ENCODE results near the gene RNF217.

The RNF217 gene

DNA sequence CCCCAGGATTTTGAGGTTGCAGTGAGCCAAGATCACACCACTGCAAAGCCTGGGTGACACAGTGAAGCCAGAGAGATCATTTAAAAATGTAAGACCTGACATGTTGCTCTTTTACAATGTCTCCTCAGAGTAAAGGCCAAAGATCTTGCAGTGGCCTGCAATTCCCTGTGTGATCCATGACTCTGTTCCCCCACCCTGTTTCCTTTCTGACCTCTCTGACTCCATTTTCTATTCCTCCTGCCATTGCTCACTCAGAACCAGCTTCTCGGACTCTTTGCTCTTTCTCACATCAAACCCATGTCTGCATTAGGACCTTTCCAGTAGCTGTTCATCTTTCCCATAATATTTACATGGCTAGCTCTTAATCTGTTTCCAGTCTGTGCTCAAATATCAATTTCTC is 28.8 kb downstream of the RNF217 start:
- no peak for DNase-seq (ENCODE audit: low spot score)

DNA sequence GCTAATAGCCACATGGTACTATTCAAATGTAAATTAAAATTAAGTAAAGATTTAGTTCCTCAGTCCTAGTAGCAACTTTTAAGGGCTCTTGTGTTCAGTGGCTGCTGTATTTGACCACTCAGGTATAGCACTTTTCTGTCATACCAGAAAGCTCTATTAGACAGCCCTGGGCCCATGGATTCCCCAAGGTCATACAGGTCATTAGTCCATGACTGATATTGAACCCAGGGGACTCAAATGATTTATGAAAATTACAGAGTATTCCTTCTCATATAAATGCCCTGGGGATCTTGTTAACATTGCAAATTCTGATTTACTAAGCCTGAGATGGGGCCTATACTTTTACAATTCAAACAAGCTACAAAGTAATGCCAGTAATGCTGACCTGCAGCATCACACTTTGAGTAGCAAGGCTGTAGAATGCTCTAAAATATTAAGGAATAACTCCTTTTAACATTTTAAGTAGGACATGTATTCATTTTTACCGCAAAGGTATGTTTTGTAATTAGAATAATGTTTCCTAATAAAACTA is 29.6 kb downstream of the RNF217 start:
- no peak for DNase-seq (ENCODE audit: low spot score)

- DNase-seq (ENCODE audit: low spot score) = no peak
Measured at GRCh38 chr6:124993327-124993726, 31.1 kb downstream of the RNF217 start.

GRCh38 chr6:124994648-124995047 is 32.4 kb downstream of the RNF217 start:
- DNase-seq (ENCODE audit: low spot score) = no peak

GRCh38 chr6:124995131-124995530 is 32.9 kb downstream of the RNF217 start:
- DNase-seq (ENCODE audit: low spot score) = no peak

GRCh38 chr6:124995645-124996325 is 33.5 kb downstream of the RNF217 start:
- no peak for DNase-seq (ENCODE audit: low spot score)

GRCh38 chr6:124996411-124996810 is 34.2 kb downstream of the RNF217 start:
- DNase-seq (ENCODE audit: low spot score) = no peak

GRCh38 chr6:124997196-124997875 is 35.1 kb downstream of the RNF217 start:
- DNase-seq (ENCODE audit: low spot score) = no peak

- DNase-seq (ENCODE audit: low spot score) = peak; percentile 19
Measured at GRCh38 chr6:124999105-124999764, 37.0 kb downstream of the RNF217 start.

DNA sequence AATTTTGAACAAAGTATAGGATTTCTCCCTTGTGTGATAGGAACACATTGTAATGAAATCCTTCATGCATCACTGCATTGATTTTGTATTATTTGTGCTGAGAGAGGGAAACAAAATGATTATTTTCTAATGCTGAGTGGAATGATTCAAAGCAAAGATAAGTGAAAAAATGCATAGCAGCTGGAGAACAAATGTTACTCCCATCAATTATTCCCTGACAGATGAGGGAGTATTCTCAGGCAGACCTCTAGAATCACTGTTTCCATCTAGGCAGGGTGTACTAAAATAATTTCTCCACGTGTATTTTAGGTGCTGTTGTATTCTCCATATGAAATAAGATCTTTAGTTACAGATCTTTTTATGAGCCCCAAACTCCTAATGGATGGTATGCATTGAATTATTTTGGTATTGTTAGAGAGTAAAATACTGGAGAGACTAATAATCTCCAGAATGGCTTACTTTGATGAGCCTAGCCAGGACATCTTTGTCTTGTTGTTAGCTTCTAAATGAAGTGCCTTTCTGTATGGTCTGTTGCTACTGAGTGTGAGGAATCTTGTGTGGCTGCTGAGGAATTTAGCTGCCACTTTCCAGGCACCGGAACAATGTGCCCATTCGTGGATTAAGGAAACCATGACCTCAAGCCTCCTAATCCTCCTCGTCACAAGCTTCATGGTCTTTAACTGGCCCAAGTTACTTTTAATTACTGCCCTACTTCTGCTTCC is 39.6 kb downstream of the RNF217 start:
- DNase-seq (ENCODE audit: low spot score) = no peak

DNA sequence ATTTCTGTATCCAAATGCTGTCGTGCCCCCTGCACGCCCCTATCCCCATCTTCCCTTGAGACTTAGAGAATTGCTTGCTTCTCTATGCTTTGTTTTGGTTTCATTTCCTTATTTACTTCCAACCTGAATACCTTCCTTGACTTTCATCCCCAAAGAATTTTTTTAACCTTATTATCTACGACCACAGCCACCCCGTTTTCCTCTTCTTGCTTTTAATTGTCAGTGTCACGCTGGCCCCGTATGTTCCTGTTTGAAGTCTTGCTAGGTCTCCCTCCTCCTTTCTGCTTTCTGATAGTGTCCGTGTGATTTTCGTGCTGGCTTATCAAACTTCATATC is 40.1 kb downstream of the RNF217 start:
- DNase-seq (ENCODE audit: low spot score) = no peak

GRCh38 chr6:125003070-125003469 is 40.8 kb downstream of the RNF217 start:
- no peak for DNase-seq (ENCODE audit: low spot score)

DNA sequence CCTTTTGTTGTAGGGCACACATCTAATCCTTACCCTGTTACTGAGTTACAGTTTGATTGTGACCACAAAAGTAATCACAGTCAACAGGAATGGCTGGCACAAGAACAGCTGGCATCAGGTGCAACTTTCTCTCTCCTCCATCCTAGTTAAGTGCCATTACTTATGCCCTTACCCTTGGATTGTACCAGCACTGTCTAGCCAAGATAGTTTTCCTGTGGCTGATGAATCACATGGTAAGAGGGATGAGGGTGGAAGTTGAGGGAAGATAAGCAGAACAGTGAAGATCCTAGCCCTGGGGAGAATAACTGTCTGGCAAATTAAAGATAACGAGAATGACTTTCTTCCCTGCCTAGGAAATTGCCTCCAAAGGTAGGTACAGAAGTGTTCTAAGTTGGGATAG is 42.0 kb downstream of the RNF217 start:
- no peak for DNase-seq (ENCODE audit: low spot score)

- DNase-seq (ENCODE audit: low spot score) = no peak
Measured at GRCh38 chr6:125004797-125005595, 42.8 kb downstream of the RNF217 start.

DNA sequence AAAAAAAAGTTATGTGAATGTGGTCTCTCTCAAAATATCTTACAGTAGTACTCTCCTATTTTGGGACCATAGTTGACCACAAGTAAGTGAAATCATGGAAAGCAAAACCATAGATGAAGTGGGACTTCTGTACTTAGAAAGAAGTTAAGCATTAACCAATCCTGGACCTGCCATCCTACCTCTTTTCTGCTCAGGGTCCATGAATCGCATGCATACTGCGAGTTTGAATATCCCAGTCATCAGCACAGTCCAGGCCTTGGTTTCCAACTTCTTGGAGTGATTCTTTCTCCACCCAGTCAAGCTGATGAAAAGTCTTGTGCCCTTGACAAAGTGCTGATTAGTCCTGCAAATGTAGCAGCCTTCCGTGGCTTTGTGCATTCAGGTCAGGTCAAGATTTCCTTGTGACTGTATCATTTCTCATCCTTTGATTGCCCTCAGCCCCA is 46.0 kb downstream of the RNF217 start:
- DNase-seq (ENCODE audit: low spot score) = no peak

DNA sequence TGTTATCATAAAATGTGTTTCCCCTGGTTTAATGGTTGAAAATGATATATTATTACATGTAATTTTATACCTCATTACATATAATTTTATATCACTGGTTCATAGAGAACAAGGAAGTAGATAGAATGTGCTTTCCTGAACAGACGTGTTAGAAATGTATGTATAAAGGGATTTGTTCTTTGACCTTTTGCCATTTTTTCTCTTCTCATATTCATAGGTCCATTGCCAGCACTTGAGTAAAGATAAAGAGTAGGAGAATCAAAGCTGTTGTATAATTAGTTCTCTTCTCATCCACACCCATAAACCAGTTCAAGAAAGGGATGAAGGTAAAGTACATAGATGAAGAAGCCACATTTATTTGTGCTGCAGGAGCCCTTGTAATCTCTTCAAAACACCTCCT is 46.7 kb downstream of the RNF217 start:
- no peak for DNase-seq (ENCODE audit: low spot score)

- DNase-seq (ENCODE audit: low spot score) = no peak
Measured at GRCh38 chr6:125009578-125009977, 47.3 kb downstream of the RNF217 start.

GRCh38 chr6:125013938-125014660 is 51.9 kb downstream of the RNF217 start:
- DNase-seq (ENCODE audit: low spot score) = no peak

GRCh38 chr6:125014661-125014957 is 52.4 kb downstream of the RNF217 start:
- no peak for DNase-seq (ENCODE audit: low spot score)

DNA sequence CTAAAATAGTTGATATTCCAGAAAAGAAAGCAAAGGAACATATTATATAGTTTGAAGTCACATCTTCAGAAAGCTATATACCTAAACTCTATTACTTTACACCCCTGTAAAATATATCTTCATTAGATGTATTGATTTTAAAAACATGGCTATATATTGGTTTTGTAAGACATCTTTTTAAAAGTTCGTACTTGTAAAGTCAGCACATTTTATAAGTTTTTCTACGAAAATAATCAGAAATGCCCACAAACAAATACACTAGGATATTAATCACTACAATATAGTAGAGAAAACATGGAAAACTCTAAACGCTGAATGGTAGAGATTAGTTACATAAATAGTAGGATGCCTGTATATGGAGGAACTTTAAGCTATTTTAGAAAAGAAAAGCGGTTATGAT is 52.9 kb downstream of the RNF217 start:
- no peak for DNase-seq (ENCODE audit: low spot score)

DNA sequence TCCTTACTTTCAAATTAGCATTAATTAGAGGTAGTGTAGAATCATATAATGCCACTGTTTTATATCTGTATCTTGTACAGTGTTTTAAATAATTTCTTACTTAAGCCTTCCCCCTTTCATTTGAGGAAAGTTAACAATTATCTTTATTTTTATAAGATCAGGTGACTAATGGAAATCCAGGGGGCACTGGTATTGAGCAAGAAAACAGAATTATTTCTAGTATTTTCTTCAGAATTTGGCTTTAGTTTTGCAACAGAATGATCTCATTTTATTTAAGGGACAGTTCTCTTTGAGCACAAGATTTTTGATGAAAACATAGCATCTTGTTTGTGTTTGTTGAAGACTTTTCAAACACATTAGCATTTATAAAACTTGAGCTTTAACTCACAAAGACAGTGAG is 55.9 kb downstream of the RNF217 start:
- DNase-seq (ENCODE audit: low spot score) = no peak
